Activated CD8-positive, alpha-beta memory T cell treated with anti-CD3 and anti-CD28 coated beads, Interleukin-2, amount 50 U/mL, for 24 hours (primary cell): ENCODE data around the gene RAPGEF5.
"Not testable (repeated sequence)": the region's sequence is repeated elsewhere in the genome, so short reads cannot be mapped to it uniquely, and the experiment has no call there.

Experiments used
- DNase-seq: peaks from one replicate; pipeline ENCODE4 v3.0.0-alpha.2; 2020; ENCODE audit errors: extremely low read depth

Gene RAPGEF5

DNA sequence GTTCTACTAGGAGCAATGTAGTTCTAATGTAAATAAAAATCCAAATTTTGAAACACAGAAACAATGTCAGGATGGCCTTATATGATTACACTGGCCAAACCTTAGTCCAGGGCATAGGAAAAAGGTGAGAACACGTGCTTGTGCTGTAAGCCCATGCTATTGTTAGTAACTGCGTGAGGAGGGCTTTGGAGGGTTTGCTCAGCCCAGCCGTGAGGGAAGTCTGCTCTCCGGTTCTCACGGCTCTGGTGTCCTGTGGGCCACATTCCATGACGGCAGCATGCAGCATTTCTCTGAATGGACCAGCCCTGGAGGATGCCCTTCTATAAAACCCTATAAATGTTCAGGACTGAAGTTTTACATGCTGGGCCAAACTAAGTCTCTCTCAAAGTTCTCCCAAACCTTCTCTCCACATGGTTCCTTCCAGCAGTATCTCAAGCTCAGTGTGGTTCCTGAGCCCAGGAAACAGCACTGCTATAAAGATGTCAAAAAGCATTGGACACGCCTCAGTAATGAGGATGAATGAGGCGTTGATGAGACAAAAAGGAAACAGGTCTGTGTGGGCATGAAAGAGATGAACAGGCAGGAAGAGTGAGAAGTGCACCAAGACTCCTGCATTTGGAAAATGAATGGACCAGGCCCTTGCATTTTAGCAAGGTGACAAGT lies 236.4 kb downstream of the RAPGEF5 start:
- DNase-seq: no peak

DNA sequence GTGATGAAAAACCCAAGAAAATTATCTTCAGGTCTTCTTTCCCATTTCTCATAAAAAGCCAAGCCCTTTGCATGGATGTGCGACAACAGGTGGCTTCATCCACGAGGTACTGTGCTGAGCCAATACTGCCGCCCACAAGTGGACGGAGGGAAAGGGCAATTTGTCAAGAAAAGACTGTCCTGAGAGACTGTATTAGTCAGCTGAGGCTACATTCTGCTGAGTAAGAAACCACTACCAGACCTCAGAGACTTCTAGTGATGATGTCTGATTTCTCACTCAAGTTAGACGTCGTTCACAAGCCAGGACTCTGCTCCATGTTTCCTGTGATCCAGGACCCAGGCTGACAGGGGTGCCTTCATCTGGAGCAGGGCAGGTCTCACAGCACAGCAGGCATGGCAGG lies 239.7 kb downstream of the RAPGEF5 start:
- no peak for DNase-seq

DNA sequence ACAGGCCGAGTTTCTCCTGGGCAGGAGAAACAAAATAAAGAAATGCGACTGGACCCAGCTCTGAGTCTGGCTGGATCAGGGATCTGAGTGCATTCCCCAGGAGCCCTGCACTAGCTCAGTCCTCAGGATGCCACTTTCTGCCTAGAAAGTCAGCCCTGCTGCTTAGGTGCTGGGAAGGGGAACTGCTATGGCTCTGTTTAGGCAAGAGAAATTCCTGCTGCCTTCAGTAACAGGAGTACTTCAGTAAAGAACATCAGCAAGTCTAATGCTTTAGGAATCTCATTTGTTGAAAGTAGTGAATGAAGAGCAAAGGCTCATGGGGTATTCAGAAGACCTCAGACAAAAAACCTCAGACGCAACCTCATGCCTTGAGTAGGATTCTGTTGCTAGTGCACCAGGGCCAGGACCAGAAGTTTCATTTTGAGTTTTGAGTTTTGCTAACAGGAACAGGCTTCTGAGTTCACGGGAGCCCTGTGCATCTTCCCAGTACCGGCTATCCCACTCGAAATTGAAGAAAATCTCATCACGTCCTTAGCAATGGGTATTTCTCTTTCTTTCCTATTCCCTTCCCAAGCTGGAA lies 240.4 kb downstream of the RAPGEF5 start:
- DNase-seq: no peak

DNA sequence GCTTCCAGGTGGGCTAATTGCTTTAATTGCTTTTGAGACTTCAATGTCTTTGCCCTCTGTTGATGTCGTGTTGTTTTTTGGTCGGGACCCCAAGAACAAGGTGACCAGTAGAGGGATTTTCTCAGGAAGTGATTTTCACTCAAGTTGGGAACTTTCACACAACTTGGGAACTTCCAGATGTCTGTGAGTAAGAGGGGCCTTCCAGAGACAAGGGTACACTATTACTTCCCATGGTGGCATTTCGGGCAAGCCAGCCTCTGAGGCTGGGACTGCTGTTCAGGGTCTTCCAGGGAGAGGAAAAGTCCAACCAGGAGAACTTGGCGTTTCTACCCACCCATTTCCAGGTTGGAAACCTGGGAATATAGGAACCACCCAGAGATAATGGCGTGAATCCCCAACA lies 241.3 kb downstream of the RAPGEF5 start:
- no peak for DNase-seq

DNA sequence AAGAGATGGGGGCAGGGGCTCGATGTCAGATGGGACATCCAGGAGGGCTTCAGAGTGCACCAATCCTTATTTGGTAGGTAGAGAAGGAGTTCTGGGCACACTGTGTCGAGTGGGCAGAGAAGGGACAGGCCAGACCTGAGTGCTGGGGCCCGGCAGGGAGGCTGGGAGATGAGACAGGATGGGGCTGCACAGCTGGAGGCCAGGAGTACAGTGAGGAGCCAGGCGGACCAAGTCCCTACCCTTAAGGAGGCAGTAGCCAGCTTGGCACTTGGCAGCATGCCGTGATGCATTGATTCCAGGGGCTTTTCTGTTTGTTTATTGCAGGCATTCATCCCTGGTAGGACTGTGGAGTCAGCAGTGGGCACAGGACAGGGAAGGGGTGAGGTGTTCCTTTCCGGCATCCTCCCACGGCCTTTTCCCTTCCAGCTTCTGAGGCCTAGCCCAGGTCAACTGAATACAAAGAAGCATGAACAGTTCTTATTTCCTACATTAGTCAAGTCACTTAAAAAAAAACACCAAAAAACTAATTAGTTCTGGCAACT lies 242.4 kb downstream of the RAPGEF5 start:
- DNase-seq: no peak

DNA sequence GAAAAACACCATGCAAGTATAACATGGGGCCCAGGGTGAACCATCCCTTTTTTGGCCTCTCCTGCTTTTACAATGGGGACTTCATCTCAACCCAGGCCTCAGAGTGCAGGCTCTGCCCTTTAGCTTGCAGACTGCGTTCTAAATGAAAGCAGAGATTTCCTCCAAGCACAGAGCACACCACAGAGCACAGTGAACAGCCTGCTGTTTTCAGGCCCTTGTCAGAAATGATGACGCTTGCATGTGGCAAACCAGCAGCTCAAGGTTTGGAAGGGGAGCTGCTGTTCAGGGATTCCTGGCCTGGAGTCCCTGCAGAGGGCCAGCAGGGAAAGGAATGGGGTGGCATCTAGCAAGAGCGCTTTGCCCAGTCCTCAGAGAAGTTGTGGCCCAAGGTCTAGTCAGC lies 243.9 kb downstream of the RAPGEF5 start:
- no peak for DNase-seq

DNA sequence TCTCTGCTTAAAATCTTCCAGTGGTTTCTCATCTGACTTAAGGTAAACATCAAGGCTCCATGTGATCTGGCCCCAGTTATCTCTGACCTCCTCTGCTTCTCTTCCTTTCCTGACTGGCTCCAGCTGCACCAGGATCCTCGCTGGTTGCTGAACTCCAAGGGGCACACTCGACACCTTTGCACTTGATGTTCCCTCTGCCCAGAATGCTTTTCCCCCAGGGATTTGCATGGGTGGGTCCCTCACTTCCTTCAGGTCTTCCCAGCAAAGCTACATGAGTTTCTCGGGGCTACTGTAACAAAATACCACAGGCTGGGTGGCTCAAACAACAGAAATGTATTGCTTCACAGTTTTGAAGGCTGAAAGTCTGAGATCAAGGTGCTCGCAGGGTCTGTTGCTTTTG lies 245.3 kb downstream of the RAPGEF5 start:
- no peak for DNase-seq

DNA sequence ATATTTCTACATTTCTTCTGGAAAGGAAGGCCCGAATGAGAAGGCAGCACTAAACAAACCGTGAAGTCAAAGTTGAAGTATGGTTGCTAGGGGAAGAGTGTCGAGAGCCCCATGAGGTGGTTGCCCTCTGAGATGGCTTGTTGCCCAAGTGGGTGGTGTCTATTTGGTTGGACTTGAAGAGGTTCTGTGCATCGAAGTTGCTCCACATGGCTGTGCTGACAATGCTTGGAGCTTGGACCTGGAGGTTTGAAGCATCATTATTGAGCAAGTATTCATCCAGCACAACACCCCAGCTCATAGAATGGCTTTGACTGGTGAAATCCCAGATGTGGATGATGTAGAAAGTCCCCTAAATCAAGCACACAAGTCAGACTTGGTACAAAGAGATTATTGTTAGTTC lies 246.1 kb downstream of the RAPGEF5 start:
- no peak for DNase-seq

DNA sequence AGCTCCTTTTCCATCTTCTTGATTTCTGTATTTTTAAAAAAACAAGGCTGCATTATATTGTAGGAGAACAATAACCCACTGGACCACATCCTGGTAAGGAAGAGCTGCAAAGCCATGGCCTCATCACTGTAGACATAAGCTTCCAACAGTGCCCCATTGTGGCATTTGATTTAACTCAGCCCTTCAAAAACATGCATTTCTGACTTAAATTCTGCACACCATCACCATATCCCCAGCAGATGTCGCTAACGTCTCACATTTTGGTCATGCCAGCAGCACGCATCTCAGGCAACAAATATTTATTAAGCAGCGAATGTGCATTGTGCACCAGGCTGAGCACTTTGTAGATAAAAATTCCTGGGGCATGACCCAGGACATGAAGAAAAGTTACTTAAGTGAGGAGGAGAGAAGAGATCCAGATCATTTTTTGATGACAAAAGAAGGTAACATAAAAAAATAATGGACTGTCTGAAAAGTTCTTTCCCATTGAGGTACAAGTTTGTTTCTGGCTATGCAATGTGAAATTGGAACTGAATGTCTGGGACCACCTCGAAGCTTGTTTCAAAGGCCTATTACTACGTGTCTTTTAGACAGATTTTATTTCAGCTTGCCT lies 246.6 kb downstream of the RAPGEF5 start:
- peak; percentile 14 for DNase-seq

DNA sequence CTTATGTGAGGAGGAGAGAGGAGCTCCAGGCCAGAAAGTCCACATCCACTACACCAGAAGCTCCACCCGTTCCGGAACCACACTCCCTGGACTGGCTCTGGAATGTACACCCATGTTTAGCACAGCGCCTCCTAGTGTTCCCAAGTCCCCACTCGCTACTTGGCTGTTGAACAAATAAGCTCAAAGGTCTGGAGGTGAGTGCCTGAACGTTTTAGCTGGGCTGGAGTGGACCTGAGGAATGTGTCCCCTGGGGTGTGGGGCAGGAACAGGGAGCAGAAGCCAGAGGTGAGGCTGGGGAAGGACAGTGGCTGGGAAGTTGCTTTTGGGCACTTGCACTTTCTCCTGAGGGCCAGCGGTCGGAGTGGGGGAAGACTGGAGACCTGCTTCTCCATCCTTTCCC lies 247.2 kb downstream of the RAPGEF5 start:
- no peak for DNase-seq

DNA sequence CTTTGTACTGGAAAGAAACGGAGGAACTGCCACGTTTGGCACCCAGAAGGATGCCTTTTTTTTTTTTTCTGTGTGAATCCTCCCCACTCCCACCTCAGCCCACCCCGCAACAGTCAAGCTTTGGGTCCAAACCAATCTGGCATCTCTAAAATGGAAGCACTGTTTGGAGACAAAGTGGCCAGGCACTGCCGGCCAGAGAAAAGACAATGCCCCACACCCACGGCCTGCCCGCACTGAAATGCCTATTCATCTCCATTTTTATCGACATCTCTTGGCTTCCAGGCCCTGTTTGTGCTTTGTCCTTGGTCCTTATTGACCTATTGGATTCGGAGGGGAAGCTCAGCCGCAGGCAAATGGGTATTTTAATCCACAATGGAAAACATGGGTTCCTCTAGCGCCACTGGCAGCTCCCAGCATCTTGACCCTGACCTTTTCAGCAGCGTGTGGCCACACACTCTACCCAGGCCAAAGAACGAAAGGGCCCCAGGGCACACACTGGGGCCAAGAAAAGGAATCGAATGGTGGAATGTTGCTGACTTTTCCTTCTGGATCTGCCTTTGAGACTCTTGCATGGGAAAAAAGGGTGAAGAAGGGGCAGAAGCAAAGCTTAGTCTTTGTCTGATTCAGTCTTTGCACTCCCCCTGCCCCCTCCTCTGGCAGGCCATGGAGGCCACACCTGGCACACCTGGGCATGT lies 248.7 kb downstream of the RAPGEF5 start:
- DNase-seq: no peak

DNA sequence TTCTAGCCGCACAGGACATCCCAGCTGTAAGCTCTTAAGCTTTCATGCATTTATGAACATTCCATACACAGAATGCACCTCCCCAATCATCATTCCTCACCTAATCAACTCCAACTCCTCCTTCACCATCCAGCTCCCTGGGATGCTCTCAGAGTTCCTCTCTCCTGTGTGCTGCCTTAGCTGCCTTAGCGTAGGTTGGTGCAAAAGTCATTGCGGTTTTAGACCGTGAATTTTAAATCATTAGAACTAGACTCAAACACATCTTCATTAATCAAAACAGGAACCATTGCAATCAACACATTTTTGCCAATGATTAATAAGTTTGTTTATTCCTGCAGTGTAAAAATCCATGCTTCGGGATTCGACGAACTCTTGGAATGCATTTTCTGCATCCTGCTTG lies 251.4 kb downstream of the RAPGEF5 start:
- DNase-seq: no peak

DNA sequence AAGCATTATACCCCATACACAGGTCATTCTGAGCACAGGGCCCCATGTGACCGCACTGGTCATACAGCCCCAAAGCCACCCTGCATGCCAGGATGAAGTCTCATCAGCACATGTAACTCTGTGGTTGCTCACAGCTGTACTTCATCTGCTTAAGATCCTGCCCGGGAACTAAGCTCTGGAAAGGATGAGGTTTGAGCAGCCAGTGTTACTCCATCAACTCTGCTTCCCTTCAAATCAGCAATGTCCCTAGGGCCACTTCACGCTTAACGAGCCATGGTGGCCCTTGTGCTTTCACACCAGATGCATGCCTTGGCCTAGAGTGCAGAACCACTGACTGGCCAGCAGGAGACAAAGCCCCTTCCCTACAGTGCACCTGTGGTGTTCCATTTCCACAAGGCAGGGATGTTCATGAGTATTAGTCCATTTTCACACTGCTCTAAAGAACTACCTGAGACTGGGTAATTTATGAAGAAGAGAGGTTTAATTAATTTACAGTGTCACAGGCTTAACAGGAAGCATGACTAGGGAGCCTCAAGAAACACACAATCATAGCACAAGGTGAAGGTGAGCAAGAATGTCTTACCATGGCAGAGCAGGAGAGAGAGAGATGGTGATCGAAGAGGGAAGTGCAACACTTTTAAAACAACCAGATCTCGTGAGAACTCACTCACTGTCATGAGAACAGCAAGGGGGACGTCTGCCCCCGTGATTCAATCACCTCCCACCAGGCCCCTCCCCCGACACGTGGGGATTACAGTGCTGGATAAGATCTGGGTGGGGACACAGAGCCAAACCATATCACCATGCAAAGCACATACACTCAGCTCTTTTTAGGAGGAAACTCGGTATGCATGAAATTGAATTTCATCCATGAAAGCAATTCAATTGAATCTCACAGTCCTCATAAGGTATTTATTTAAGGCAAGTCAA lies 262.3 kb downstream of the RAPGEF5 start:
- no peak for DNase-seq

DNA sequence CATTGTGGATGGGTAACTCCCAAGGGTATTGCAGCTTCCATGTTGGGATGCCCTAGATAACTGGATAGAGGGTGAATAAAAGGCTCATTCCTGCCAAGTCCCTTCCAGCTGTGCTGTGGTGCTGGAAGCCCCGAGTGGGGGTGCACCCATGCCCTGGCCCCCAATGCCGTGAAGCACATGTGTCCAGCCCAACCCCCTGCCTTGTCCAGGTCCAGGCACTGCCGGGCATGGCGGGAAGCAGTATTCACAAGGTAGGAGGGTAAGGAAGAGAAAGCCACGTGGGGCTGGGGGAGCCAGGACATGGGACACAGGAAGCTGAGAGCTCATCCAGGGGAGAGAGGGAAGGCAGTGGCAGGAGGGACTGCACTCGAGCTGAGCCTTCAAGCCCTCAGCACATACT lies 263.0 kb downstream of the RAPGEF5 start:
- DNase-seq: no peak

DNA sequence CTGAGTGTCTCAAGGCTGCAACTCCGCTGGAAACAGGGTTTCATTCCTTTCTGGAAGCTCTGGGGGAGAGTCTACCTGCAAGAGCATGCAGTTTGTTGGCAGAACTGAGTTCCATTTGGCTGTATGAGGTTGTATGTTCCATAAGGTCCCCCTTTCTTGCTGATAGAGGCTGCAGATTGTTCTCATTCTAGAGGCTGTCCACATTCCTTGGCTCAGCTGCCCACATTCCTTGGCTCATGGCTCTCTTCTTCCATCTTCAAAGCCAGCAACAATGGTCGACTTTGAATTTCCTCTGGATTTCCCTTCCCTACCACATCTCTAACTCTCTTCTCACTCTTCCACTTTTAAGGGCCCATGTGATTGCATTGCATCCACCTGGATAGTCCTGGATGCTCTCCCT lies 264.0 kb downstream of the RAPGEF5 start:
- DNase-seq: no peak

DNA sequence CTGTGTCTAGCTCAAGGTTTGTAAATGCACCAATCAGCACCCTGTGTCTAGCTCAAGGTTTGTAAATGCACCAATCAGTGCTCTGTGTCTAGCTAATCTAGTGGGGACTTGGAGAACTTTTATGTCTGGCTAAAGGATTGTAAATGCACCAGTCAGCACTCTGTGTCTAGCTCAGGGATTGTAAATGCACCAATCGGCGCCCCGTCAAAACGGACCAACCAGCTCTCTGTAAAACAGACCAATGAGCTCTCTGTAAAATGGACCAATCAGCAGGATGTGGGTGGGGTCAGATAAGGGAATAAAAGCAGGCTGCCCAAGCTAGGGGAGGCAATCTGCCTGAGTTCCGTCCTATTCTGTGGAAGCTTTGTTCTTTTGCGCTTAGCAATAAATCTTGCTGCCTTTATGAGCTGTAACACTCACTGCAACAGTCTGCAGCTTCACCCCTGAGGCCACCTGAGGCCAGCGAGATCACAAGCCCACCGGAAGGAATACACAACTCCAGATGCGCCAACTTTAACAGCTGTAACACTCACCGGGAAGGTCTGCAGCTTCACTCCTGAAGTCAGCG lies 265.9 kb downstream of the RAPGEF5 start:
- DNase-seq: not testable (repeated sequence)

DNA sequence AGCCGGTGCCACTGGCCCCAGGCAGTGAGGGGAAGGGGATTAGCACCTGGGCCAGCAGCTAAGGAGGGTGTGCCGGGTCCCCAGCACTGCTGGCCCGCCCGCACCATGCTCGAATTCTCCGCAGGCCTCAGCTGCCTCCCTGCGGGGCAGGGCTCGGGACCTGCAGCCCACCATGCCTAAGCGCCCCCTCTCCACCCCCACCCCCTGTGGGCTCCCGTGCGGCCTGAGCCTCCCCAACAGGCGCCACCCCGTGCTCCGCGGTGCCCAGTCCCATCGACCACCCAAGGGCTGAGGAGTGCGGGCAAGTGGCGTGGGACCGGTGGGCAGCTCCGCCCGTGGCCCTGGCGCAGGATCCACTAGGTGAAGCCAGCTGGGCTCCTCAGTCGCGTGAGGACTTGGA lies 266.4 kb downstream of the RAPGEF5 start:
- DNase-seq: no peak

DNA sequence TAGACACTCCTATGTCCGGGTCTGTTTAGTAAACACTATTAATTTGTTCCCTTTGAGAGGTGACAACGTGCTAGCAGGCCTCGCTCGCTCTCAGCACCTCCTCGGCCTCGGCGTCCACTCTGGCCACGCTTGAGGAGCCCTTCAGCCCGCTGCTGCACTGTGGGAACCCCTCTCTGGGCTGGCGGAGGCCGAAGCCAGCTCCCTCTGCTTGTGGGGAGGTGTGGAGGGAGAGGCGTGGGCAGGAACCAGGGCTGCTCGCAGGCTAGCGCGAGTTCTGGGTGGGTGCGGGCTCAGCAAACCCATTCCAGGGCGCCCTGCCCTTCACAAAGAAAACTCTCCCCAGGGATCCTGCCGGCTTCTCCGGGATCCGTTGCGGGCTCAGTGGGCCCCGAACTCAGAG lies 266.8 kb downstream of the RAPGEF5 start:
- DNase-seq: no peak

DNA sequence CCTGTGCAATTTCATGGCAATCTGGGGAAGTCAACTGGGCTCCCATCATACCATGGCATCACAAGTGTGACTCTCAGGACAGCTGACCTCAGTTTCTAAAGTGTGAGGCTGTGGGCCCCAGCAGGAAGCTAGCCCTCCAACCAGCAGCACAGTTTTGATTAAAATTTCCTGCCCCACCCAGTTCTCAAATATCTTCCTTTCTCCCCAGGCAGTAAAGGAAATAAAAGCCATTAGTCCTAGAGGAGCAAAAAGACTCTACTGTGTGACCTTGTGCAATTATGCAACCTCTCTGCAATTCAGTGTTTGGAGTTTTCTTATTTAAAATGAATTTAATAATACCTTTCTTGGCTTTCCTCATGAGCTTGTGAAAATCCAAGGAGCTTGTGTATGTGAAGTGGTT lies 268.1 kb downstream of the RAPGEF5 start:
- DNase-seq: no peak

DNA sequence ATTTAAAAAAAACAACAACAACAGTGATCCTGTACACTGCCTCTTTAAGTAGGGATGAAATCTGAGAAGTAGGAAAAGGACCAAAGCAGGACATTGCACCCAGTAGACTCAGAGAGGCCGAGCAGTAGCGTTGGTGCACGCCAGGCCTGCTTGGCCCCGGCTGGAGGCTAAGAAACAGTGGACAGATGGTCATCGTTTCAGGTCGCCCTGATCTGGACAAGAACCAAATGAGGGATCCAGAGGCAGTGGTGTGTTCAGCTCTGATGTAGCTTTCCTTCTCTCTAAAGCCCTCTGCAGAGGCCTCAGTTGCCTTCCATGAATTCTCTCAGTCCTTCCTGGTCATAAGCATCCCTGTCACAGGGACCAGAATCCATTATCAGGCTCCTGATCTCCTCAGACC lies 269.1 kb downstream of the RAPGEF5 start:
- DNase-seq: no peak

DNA sequence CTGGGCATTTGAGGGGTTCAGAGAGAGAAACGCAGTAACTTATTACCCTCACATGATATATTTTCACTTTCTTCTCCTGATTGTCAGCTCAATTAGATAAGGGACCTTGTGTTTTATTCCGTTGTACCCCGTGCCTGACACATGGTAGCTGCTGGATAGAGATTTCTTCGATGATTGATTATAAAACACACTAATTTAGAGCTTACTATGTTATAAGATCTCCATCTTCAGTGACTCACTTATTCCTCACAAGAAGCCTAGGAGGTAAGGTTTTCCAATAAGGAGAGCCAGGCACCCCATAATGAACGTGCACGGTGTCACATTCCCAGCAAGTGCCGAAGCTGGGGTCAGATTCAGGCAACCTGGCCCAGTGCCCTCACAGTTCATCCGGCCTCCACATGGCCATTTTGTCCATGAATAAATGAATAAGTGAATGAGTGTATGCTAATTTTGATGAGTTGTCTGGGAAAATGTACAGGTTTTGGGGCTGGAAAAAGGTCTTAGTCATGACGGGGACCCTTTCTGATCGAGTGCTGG lies 273.2 kb downstream of the RAPGEF5 start:
- no peak for DNase-seq
